Ishikawa (cell line): ENCODE data around the gene TMEM42.

Experiments used
- CEBPB ChIP-seq: IDR thresholded peaks from 2 replicates; pipeline ENCODE4 v1.6.1; 2012
- CREB1 ChIP-seq: IDR thresholded peaks from 2 replicates; pipeline ENCODE4 v1.6.1; 2012; ENCODE audit warnings: low read depth
- REST ChIP-seq: IDR thresholded peaks from 2 replicates; pipeline ENCODE4 v1.6.1; 2012; ENCODE audit warnings: low read depth, mild to moderate bottlenecking
- TAF1 ChIP-seq: IDR thresholded peaks from 2 replicates; pipeline ENCODE4 v1.6.1; 2012; ENCODE audit warnings: low read depth, mild to moderate bottlenecking

- TF ChIP-seq REST (no peak), CEBPB (no peak), TAF1 (no peak), CREB1 (no peak)
These were observed 41.6 kb downstream of the TMEM42 start for GRCh38 chr3:44903314-44903713.
